Natural killer cell treated with Interleukin-12 subunit alpha and Interleukin-12 subunit beta and Interleukin-15 and Interleukin-18, amount 100 ng/mL, for 72 hours (primary cell): ENCODE results near the gene RGS9. TPM values are rescaled to one million over a fixed set of nuclear protein-coding genes. Genes with fewer than 3 reads are reported as not detected.
"Not testable (repeated sequence)": the region's sequence is repeated elsewhere in the genome, so short reads cannot be mapped to it uniquely, and the experiment has no call there.

ENCODE experiments used
- ATAC-seq, 2 donors: fragments of 150-1000 bp; cut with Tn5 transposase in 1 of 2; sonication (Bioruptor Pico), chemical (Tn5 transposase) in 1 of 2; 2 replicates each; pipeline ENCODE4 v1.10.0; 2021
- DNase-seq: peaks from one replicate; pipeline ENCODE4 v3.0.0; 2022; ENCODE audit warnings: low spot score
- H3K27ac Mint-ChIP-seq, 2 donors: 1 replicate in 1 of 2; 2 replicates in 1 of 2; pipeline ENCODE4 v1.8.0; 2022; ENCODE audit warnings: mixed read lengths in 2 of 2, mild to moderate bottlenecking in 1 of 2, moderate library complexity in 1 of 2
- H3K27me3 Mint-ChIP-seq, 2 donors: 1 replicate in 1 of 2; 2 replicates in 1 of 2; pipeline ENCODE4 v1.8.0; 2022; ENCODE audit warnings: mixed read lengths in 2 of 2
- H3K36me3 Mint-ChIP-seq: one replicate; pipeline ENCODE4 v1.8.0; 2022; ENCODE audit warnings: mixed read lengths
- H3K4me1 Mint-ChIP-seq, 2 donors: 1 replicate in 1 of 2; 2 replicates in 1 of 2; pipeline ENCODE4 v1.8.0; 2022; ENCODE audit warnings: low read depth in 2 of 2, mixed read lengths in 2 of 2, mild to moderate bottlenecking in 1 of 2
- H3K4me3 Mint-ChIP-seq: one replicate; pipeline ENCODE4 v1.8.0; 2022; ENCODE audit warnings: mixed read lengths
- H3K9me3 Mint-ChIP-seq: 2 replicates; pipeline ENCODE4 v1.8.0; 2022; ENCODE audit warnings: mixed read lengths
- total RNA-seq, 2 donors: library from RNA; stranded (reverse); gene quantifications; one replicate each; pipeline ENCODE4 v1.2.3, GENCODE V29; 2022

RGS9 gene
- 10 to 100 TPM; 14.1 to 16.2 TPM for total RNA-seq

DNA sequence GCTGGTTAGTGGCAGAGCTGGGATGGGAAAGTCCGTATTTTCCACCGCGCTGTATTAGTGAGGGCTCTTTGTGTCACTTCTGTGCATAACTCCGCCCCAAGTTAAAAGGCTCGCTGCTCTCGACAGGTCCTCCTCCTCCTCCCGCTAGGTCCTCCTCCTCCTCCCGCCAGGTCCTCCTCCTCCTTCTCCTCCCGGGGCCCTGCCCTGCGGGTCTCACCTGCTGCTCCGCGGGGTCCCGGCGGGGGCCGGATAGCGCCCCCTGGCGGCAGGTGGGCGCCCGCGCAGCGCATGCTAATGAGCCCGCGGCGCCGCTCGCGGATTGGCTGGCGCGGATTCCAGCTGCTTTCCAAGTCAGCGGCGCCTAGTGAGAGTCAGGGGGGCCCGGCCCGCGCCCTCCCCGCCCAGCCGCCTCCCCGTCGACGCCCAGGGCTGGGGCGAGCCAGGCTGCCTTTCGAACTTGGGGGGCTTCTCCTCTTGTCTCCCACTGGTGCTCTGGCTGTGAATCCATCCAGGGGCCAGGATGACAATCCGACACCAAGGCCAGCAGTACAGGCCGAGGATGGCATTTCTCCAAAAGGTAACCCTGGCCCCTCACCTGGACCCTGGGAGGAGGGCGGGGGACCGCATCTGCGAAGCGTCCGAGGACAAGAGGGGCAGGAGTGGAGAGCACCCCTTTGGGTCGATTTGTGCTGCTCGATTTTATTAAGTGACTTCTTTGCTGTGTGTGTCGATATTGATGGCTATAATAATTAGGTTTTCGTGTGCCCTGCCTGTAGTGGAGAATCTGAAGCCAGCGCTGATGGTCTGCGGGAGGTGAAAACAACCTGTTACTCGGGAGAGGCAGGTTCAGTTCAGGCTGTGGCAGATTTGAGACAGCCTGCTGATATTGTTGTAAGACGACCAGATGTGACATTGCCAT lies at the start of gene RGS9:
RGS9 (plus strand) TSS at position 350 of the 919 bp plus-strand sequence; CDS start at position 521, 171 bp downstream.
- Mint-ChIP-seq H3K4me3 (peak within 1 kb of the TSS; percentile 90), H3K36me3 (no peaks in the 10 kb centered on the region), H3K27me3 (peaks cover 0 to 5% of the 10 kb centered on the region in 2 donors), H3K27ac (peak within 1 kb of the TSS; percentile 72 to 90), H3K4me1 (peaks cover 45% of the 10 kb centered on the region in 2 donors), H3K9me3 (no peaks in the 10 kb centered on the region)
- DNase-seq = peak; percentile 90
- ATAC-seq = peak; percentile 97 to 98

DNA sequence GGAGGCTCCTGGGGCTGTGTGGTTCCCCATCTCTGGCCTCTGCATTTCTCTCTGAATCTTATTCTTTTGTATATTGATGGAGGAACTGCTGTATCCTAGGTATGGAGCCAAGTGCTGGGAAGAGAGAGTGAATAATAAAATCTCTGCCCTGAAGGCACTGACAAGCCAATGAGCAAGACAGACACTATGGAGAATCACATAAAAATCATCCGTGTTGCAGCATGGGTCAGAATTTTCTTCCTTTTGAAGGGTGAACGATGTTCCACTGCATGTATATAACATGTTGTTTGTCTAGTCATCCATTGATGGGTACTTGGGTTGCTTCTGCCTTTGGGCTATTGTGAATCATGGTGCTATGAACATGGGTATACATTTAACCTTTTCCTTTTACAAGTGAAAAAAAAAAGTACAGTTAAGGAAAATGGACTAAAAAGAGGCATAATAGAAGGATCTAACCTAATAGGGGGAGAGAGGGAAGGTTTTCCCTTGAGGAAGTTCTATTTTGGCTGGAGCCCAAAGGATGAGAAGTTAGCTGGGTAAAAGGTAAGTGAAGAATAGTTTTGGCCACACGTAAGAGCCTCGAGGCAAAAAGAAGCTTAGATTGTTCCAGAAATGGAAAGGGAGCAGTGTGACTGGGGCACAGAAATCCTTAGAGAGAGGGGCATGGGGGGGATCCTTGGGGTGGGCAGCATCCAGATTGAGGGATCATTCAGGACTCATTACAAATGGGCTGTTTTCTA lies 48.4 kb upstream of the RGS9 start:
- Mint-ChIP-seq H3K4me1 (no peaks in the 10 kb centered on the region), H3K27ac (no peak overlapping the region), H3K27me3 (no peaks in the 10 kb centered on the region), H3K4me3 (no peak overlapping the region), H3K9me3 (no peaks in the 10 kb centered on the region), H3K36me3 (no peaks in the 10 kb centered on the region)
- ATAC-seq (no peak), DNase-seq (no peak)

DNA sequence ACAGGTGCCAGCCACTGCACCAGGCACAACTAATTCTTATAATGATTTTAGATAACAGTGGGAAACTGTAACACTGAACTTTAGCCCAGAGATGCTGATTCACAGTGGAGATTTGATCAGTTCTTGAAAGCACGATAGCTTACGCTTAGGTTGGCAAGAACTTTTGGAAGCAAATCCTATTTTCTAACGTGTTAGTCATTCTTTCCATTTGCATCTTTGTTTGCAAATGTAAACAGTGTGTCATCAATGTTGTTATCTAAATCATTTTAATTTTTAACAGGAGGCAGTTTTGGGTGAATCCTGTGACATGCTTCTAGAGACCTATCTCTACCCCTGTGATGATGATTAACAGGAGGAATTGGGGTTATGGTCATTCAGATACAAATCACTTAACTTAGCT lies 44.9 kb upstream of the RGS9 start:
- Mint-ChIP-seq H3K27ac (no peak overlapping the region), H3K4me3 (no peak overlapping the region)

GRCh38 chr17:65092721-65093356 lies 44.3 kb upstream of the RGS9 start:
- H3K27me3 Mint-ChIP-seq, DNase-seq, H3K4me3 Mint-ChIP-seq, H3K36me3 Mint-ChIP-seq, H3K4me1 Mint-ChIP-seq, H3K9me3 Mint-ChIP-seq, H3K27ac Mint-ChIP-seq, ATAC-seq: not testable (repeated sequence)

More for the DNA sequence above, 44.9 kb upstream of the RGS9 start:
- no peak for DNase-seq
- Mint-ChIP-seq H3K36me3 (no peaks in the 10 kb centered on the region), H3K4me1 (peaks cover 6 to 8% of the 10 kb centered on the region in 2 donors), H3K27me3 (no peaks in the 10 kb centered on the region), H3K9me3 (no peaks in the 10 kb centered on the region)
- ATAC-seq = no peak

GRCh38 chr17:65093930-65094329 lies 43.2 kb upstream of the RGS9 start:
- Mint-ChIP-seq H3K36me3 (no peaks in the 10 kb centered on the region), H3K27me3 (no peaks in the 10 kb centered on the region), H3K4me1 (peaks cover 6 to 8% of the 10 kb centered on the region in 2 donors), H3K9me3 (no peaks in the 10 kb centered on the region), H3K27ac (no peak overlapping the region), H3K4me3 (no peak overlapping the region)
- no peak for ATAC-seq
- DNase-seq = no peak

GRCh38 chr17:65095465-65095864 lies 41.7 kb upstream of the RGS9 start:
- Mint-ChIP-seq H3K4me3 (no peak overlapping the region), H3K27ac (no peak overlapping the region), H3K36me3 (no peaks in the 10 kb centered on the region), H3K4me1 (peaks cover 16 to 21% of the 10 kb centered on the region in 2 donors), H3K27me3 (no peaks in the 10 kb centered on the region), H3K9me3 (no peaks in the 10 kb centered on the region)
- ATAC-seq (no peak), DNase-seq (no peak)

DNA sequence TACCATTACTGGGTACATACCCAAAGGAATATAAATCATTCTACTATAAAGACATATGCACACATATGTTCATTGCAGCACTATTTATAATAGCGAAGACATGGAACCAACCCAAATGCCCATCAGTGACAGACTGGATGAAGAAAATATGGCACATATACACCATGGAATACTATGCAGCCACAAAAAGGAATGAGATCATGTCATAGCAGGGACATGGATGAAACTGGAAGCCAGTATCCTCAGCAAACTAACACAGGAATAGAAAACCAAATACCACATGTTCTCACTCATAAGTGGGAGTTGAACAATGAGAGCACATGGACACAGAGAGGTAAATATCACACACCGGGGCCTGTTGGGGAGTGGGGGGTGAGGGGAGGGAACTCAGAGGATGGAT lies 40.8 kb upstream of the RGS9 start:
- H3K4me1 Mint-ChIP-seq = peaks cover 20 to 21% of the 10 kb centered on the region in 2 donors
- not testable (repeated sequence) for H3K9me3 Mint-ChIP-seq, H3K36me3 Mint-ChIP-seq, ATAC-seq, H3K27me3 Mint-ChIP-seq, H3K27ac Mint-ChIP-seq, H3K4me3 Mint-ChIP-seq, DNase-seq

- no peak overlapping the region for H3K27ac Mint-ChIP-seq
- ATAC-seq (no peak), DNase-seq (no peak)
- no peaks in the 10 kb centered on the region for H3K9me3 Mint-ChIP-seq
- peaks cover 20 to 21% of the 10 kb centered on the region in 2 donors for H3K4me1 Mint-ChIP-seq
- no peaks in the 10 kb centered on the region for H3K27me3 Mint-ChIP-seq
- H3K4me3 Mint-ChIP-seq = no peak overlapping the region
- H3K36me3 Mint-ChIP-seq = no peaks in the 10 kb centered on the region
Measured at GRCh38 chr17:65097110-65097509, 40.1 kb upstream of the RGS9 start.

DNA sequence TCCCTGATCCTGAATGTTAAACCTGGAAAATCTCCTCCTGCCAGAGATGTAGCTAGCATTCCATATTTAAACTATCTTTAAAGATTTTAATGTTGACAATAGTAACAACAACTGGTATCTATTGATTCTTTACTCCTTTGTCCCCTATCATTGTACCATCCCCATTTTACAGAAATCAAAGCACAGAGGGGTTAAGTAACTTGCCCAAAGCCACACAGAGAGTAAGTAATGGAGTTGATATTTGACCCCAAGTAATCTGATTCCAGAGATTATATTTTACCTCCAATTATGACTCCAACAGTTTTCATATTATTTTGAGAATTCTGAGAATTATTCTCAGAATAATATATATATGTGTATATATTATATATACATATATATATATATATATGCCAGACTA lies 37.7 kb upstream of the RGS9 start:
- Mint-ChIP-seq H3K9me3 (no peaks in the 10 kb centered on the region), H3K27ac (peak overlapping the region; percentile 85 to 96), H3K27me3 (no peaks in the 10 kb centered on the region), H3K4me1 (peaks cover 22 to 27% of the 10 kb centered on the region in 2 donors), H3K4me3 (peak overlapping the region; percentile 81), H3K36me3 (no peaks in the 10 kb centered on the region)
- DNase-seq (no peak), ATAC-seq (no peak)

- H3K4me3 Mint-ChIP-seq = peak overlapping the region; percentile 81
- no peaks in the 10 kb centered on the region for H3K27me3 Mint-ChIP-seq
- peaks cover 22 to 30% of the 10 kb centered on the region in 2 donors for H3K4me1 Mint-ChIP-seq
- no peaks in the 10 kb centered on the region for H3K36me3 Mint-ChIP-seq
- no peaks in the 10 kb centered on the region for H3K9me3 Mint-ChIP-seq
- DNase-seq (peak; percentile 90), ATAC-seq (peak; percentile 86 to 90)
- peak overlapping the region; percentile 85 to 96 for H3K27ac Mint-ChIP-seq
Measured at GRCh38 chr17:65099941-65100315, 37.2 kb upstream of the RGS9 start.

- H3K27me3 Mint-ChIP-seq = no peaks in the 10 kb centered on the region
- H3K4me3 Mint-ChIP-seq = peak overlapping the region; percentile 81
- DNase-seq (peak; percentile 87), ATAC-seq (peak; percentile 91 to 92)
- peak overlapping the region; percentile 85 to 96 for H3K27ac Mint-ChIP-seq
- H3K9me3 Mint-ChIP-seq = no peaks in the 10 kb centered on the region
- no peaks in the 10 kb centered on the region for H3K36me3 Mint-ChIP-seq
- peaks cover 22 to 30% of the 10 kb centered on the region in 2 donors for H3K4me1 Mint-ChIP-seq
Measured at GRCh38 chr17:65100316-65101140, 36.6 kb upstream of the RGS9 start.

DNA sequence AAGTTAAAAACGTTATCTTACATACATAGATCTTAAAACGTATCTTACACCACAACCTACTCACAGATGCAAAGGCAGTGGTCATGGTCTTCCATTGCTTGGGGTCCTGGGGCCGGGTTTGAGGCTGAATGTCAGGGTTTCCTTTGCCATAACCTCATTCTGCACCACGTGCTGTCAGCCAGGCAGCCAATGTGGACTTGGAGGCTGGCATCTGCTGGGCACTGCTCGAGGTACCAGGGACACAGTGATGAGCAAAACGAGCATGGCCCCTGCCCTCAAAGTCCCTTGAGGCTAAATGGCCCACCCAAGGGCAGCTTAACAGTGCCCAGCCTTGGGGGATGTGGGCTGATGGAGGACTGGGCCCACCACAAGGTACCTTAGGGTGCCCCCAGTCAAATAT lies 35.8 kb upstream of the RGS9 start:
- no peak for ATAC-seq
- Mint-ChIP-seq H3K27ac (peak overlapping the region; percentile 35 to 81), H3K4me1 (peaks cover 20 to 24% of the 10 kb centered on the region in 2 donors)

GRCh38 chr17:65102235-65102634 lies 34.9 kb upstream of the RGS9 start:
- no peak overlapping the region for H3K27ac Mint-ChIP-seq

More for the DNA sequence above, 35.8 kb upstream of the RGS9 start:
- Mint-ChIP-seq H3K27me3 (no peaks in the 10 kb centered on the region), H3K9me3 (no peaks in the 10 kb centered on the region), H3K4me3 (peak overlapping the region; percentile 74), H3K36me3 (no peaks in the 10 kb centered on the region)
- no peak for DNase-seq

More at GRCh38 chr17:65102235-65102634, 34.9 kb upstream of the RGS9 start:
- H3K4me1 Mint-ChIP-seq = peaks cover 19 to 22% of the 10 kb centered on the region in 2 donors
- no peaks in the 10 kb centered on the region for H3K36me3 Mint-ChIP-seq
- no peaks in the 10 kb centered on the region for H3K27me3 Mint-ChIP-seq
- no peaks in the 10 kb centered on the region for H3K9me3 Mint-ChIP-seq
- ATAC-seq (no peak), DNase-seq (no peak)
- no peak overlapping the region for H3K4me3 Mint-ChIP-seq
